ENCODE data around the gene TPSAB1. TPM values are rescaled to one million over a fixed set of nuclear protein-coding genes. Genes with fewer than 3 reads are reported as not detected.

Gene TPSAB1
- total and polyA plus RNA-seq, 8 donors: 1.1 to 17.0 (median 4.9) TPM

DNA sequence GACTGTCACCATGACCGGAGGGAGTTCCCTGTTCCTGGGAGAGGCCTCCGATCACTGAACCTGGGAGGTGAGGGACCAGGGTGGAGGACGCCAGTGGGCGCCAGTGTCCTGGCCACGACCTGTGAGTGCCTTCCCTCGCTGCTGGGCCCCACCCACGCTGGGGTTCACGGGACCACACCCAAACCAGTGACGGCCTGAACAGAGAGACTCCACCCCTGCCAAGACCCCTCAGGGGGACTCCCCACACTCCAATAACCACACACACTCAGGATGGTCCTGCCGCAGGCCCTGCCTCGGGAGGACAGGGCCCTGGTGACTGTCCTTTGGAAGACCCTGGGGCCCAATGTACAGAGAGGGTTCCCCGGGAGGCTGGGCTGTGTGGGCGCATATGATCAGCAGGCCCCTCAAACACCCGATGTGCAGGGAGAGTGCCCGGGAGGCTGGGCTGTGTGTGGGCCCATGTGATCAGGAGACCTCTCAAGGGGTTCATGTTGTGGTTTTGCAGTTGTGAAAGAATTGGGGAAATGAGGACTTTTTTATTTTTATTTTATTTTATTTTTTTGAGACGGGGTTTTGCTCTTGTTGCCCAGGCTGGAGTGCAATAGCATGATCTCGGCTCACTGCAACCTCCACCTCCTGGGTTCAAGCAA is 41.9 kb downstream of the TPSAB1 start:
- Histone ChIP-seq H3K4me3 (no peak overlapping the region), H3K9me3 (no peaks in the 10 kb centered on the region), H3K36me3 (no peaks in the 10 kb centered on the region), H3K27ac (no peak overlapping the region), H3K27me3 (no peaks in the 10 kb centered on the region), H3K4me1 (no peaks in the 10 kb centered on the region)
- FAIRE-seq (no peak), DNase-seq (no peak), ATAC-seq (no peak)
- WGBS, 2 donors: 74 to 86% methylated on average over 17 of the region's 17 CpGs
- TF ChIP-seq CTCF (IDR thresholded peaks at IDR 0.05): no peak
- intact Hi-C loops (cut with DNase I): no loop called here

- Histone ChIP-seq H3K27me3 (peaks cover 0 to 2% (median 0%) of the 10 kb centered on the region in 4 donors), H3K4me1 (no peaks in the 10 kb centered on the region), H3K27ac (no peak overlapping the region), H3K9me3 (no peaks in the 10 kb centered on the region), H3K36me3 (no peaks in the 10 kb centered on the region), H3K4me3 (no peak overlapping the region)
- no peak for DNase-seq
- 49 to 54% methylated on average over 17 of the region's 17 CpGs for WGBS, 2 donors
- no peak for TF ChIP-seq CTCF (IDR thresholded peaks at IDR 0.05)
- no peak for ATAC-seq
- no peak for FAIRE-seq
- intact Hi-C loops (cut with DNase I): no loop called here
Observed at GRCh38 chr16:1283296-1283695, 42.8 kb downstream of the TPSAB1 start.

DNA sequence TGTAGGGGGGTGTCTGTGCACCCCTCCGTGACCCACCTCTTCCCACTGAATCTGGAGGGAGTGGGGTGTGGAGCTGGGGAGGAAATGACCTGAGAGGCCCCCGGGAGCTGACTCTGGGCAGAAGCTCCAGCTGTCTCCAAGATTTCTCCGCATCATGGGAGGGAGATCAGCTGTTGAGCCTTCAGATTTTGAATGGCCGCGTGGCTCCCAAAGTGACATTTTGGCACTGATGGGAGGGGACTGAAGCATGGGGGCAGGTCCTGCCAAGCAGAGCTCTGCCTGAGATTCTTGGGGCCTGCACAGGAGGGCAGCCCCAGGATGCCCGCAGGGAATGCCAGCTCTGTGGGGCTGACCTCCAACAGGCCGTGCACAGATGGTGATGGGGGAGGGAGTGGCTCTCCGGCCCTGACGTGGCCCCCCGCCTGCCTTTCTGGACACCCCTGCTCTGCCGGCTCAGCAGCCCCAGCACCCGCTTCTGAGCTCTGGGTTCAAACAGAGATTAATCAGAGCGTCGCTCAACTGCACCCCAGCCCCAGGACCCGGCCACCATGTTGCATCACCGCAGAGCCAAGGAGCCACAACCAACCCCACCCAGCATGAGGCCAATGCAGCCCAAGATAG is 43.6 kb downstream of the TPSAB1 start:
- TF ChIP-seq CTCF (IDR thresholded peaks at IDR 0.05): no peak
- FAIRE-seq (no peak), ATAC-seq (no peak), DNase-seq (no peak)
- intact Hi-C loops (cut with DNase I): no loop called here
- H3K27ac ChIP-seq: no peak overlapping the region
- peaks cover 0 to 8% (median 0%) of the 10 kb centered on the region in 4 donors for H3K27me3 ChIP-seq
- H3K4me1 ChIP-seq: no peaks in the 10 kb centered on the region
- H3K4me3 ChIP-seq: no peak overlapping the region
- no peaks in the 10 kb centered on the region for H3K9me3 ChIP-seq
- 67 to 73% methylated on average over 16 of the region's 16 CpGs for WGBS, 2 donors
- no peaks in the 10 kb centered on the region for H3K36me3 ChIP-seq

DNA sequence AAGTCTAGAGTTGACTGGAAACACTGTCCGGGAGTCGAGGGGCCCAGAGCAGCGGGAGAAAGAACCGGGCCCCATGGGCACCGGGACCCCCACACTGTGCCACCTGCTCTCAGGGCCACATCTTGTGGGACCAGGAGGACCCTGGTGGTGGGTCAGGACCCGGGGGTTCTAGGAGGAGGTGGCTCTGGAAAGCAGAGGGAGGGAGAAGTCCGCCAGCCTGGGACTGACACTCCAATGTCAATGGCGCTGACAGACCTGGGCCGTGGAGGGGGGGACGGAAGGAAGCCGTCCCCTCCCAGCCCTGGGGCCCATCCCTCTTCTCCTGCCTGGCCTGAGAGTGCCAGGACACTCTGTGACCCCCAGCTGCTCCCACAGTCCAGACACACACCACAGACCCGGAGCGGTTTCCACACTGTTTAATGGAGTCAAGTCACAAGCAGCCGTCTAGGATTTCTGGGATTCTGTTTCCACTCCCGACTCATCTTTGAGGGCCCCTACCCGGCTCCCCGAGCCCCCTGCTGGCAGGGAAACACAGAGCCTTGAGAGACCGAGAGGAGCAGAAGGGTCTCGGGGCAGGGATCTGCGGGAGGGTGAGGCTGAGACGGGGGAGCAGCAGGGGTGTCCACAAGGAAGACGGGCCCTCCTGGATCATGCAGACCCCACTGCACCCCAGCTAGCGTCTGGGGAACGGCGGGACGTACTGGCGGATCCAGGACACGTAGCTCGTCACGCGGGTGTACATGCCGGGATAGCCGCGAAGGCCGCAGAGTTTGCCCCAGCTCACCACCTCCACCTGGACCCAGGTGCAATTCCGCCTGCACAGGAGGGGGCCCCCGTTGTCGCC is 45.4 kb downstream of the TPSAB1 start:
- Histone ChIP-seq H3K4me1 (no peaks in the 10 kb centered on the region), H3K36me3 (no peaks in the 10 kb centered on the region), H3K4me3 (no peak overlapping the region), H3K27me3 (peaks cover 0 to 8% (median 0%) of the 10 kb centered on the region in 4 donors), H3K9me3 (no peaks in the 10 kb centered on the region), H3K27ac (no peak overlapping the region)
- FAIRE-seq (no peak), ATAC-seq (no peak), DNase-seq (peak in 1 of 6 donors; percentile 51)
- WGBS, 2 donors: 56 to 57% methylated on average over 38 of the region's 38 CpGs
- intact Hi-C loops (cut with DNase I): no loop called here
- TF ChIP-seq CTCF (IDR thresholded peaks at IDR 0.05): no peak
